ENCODE measurements around the gene UGT1A3. TPM values are rescaled to one million over a fixed set of nuclear protein-coding genes. Genes with fewer than 3 reads are reported as not detected.

The UGT1A3 gene
- total and polyA plus RNA-seq, 10 of the 15 experiments (the other 5 are each of a cell fraction or from before 2014, with no cell fraction given): not detected

DNA sequence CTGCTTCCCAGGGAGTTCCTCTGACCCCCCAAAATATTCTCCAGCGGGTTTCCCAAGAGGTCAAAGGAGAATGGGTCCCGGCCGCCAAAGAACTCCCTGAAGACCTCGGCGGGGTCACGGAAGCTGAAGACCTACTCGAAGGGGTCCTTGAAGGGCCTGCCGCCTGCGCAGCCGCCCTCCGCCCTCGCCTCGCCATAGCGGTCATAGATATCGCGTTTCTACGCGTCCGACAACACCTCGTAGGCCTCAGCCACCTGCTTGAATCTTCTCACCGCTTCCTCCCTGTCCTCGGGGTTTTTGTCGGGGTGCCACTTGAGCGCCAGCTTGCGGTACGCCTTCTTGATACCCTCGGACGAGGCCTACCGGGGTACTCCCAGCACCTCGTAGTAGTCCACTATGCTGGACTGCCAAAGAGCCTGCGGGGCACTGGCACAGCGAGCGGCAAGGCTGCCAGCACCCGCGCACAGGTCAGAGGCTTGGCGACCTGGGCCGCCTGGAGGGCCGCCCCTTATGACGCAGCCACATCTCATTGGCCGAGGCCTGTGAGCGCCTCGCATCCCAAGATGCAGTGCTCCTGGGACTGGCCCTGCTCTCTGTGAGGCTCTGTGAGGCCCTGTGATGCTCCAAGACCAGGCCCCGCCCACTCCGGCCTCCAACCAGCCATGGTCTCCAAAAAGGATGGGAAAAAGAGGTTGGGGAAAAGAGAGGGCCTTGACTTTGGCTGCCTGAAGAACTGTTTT is 26.2 kb downstream of the UGT1A3 start (continued):
- TF ChIP-seq TAF1 (IDR thresholded peaks at IDR 0.05; ENCODE audit: borderline replicate concordance, low read depth, low read length): no peak
- TF ChIP-seq, protein P1, sequence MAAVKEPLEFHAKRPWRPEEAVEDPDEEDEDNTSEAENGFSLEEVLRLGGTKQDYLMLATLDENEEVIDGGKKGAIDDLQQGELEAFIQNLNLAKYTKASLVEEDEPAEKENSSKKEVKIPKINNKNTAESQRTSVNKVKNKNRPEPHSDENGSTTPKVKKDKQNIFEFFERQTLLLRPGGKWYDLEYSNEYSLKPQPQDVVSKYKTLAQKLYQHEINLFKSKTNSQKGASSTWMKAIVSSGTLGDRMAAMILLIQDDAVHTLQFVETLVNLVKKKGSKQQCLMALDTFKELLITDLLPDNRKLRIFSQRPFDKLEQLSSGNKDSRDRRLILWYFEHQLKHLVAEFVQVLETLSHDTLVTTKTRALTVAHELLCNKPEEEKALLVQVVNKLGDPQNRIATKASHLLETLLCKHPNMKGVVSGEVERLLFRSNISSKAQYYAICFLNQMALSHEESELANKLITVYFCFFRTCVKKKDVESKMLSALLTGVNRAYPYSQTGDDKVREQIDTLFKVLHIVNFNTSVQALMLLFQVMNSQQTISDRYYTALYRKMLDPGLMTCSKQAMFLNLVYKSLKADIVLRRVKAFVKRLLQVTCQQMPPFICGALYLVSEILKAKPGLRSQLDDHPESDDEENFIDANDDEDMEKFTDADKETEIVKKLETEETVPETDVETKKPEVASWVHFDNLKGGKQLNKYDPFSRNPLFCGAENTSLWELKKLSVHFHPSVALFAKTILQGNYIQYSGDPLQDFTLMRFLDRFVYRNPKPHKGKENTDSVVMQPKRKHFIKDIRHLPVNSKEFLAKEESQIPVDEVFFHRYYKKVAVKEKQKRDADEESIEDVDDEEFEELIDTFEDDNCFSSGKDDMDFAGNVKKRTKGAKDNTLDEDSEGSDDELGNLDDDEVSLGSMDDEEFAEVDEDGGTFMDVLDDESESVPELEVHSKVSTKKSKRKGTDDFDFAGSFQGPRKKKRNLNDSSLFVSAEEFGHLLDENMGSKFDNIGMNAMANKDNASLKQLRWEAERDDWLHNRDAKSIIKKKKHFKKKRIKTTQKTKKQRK (IDR thresholded peaks at IDR 0.05; ENCODE audit: low read depth, low read length): no peak

DNA sequence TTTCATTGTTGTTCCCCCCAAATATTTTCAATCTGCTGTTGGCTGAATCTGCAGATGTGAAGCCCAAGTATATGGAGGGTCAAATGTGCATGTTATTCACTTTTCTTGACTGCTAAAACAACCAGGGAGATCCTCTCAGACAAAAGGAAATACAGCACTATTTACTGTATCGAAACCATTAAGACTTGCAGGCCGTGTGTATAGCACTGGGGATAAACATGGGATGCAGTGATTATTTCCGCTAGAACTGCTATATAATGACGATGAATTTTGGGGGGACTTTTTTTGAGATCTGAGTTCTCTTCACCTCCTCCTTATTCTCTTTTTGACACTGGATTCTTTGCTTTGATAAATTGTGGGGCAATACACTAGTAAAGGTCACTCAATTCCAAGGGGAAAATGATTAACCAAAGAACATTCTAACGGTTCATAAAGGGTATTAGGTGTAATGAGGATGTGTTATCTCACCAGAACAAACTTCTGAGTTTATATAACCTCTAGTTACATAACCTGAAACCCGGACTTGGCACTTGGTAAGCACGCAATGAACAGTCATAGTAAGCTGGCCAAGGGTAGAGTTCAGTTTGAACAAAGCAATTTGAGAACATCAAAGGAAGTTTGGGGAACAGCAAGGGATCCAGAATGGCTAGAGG is 27.7 kb downstream of the UGT1A3 start:
- Histone ChIP-seq H3K4me1 (ENCODE audit: control insufficient read depth, insufficient read depth, low read length) (no peaks in the 10 kb centered on the region), H3K9ac (ENCODE audit: control insufficient read depth, insufficient read depth, low read length) (no peak overlapping the region), H3K36me3 (ENCODE audit: control insufficient read depth in 2 of 2, insufficient read depth in 2 of 2, low read length in 1 of 2) (no peaks in the 10 kb centered on the region), H3K27me3 (replicated peaks in 1 of 2; ENCODE audit: control insufficient read depth in 2 of 2, insufficient read depth in 2 of 2, low read length in 1 of 2) (no peaks in the 10 kb centered on the region), H3K79me2 (ENCODE audit: control insufficient read depth, insufficient read depth, low read length) (no peaks in the 10 kb centered on the region), H4K20me1 (ENCODE audit: control insufficient read depth, insufficient read depth) (no peaks in the 10 kb centered on the region), H3K4me2 (ENCODE audit: control insufficient read depth, insufficient read depth) (no peak overlapping the region), H3K9me3 (replicated peaks; ENCODE audit: control insufficient read depth, insufficient read depth, low read length) (no peaks in the 10 kb centered on the region; the same call in 1 of the 3 replicates), H3K4me3 (no peak overlapping the region), H3K27ac (ENCODE audit: control insufficient read depth, insufficient read depth) (no peak overlapping the region), H2AFZ (ENCODE audit: control insufficient read depth, low read depth, low read length) (no peak overlapping the region)
- in situ Hi-C loops (cut with MboI) (no loop called here), intact Hi-C loops (cut with micrococcal nuclease; ENCODE audit: unreplicated experiment) (no loop called here)
- ChIA-PET RAD21 (ENCODE audit: unreplicated experiment) (no interaction called here), CTCF (no interaction called here), SMC1A (ENCODE audit: uncharacterized antibody, unreplicated experiment) (no interaction called here), POLR2A (no interaction called here)
- DNase-seq (ENCODE audit: low read depth, low spot score) (no peak), FAIRE-seq (no peak), ATAC-seq (no peak)
- BruUV-seq (replicated peaks): no TSS peak
- WGBS (ENCODE audit: insufficient coverage, insufficient replicate concordance, low lambda C conversion rate, missing lambda C conversion rate): 23% methylated on average over 7 of the region's 7 CpGs
- TF ChIP-seq, protein P2, sequence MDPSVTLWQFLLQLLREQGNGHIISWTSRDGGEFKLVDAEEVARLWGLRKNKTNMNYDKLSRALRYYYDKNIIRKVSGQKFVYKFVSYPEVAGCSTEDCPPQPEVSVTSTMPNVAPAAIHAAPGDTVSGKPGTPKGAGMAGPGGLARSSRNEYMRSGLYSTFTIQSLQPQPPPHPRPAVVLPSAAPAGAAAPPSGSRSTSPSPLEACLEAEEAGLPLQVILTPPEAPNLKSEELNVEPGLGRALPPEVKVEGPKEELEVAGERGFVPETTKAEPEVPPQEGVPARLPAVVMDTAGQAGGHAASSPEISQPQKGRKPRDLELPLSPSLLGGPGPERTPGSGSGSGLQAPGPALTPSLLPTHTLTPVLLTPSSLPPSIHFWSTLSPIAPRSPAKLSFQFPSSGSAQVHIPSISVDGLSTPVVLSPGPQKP (IDR thresholded peaks at IDR 0.05; ENCODE audit: low read depth, low read length): no peak
- TF ChIP-seq NFYB (IDR thresholded peaks at IDR 0.05; ENCODE audit: insufficient read depth, low read depth, low read length): no peak
- TF ChIP-seq, protein P3, sequence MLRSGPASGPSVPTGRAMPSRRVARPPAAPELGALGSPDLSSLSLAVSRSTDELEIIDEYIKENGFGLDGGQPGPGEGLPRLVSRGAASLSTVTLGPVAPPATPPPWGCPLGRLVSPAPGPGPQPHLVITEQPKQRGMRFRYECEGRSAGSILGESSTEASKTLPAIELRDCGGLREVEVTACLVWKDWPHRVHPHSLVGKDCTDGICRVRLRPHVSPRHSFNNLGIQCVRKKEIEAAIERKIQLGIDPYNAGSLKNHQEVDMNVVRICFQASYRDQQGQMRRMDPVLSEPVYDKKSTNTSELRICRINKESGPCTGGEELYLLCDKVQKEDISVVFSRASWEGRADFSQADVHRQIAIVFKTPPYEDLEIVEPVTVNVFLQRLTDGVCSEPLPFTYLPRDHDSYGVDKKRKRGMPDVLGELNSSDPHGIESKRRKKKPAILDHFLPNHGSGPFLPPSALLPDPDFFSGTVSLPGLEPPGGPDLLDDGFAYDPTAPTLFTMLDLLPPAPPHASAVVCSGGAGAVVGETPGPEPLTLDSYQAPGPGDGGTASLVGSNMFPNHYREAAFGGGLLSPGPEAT (IDR thresholded peaks at IDR 0.05; ENCODE audit: low read depth): no peak
- no peak for TF ChIP-seq SMC3 (IDR thresholded peaks at IDR 0.05; ENCODE audit: borderline replicate concordance, low read length)
- TF ChIP-seq, protein P4, sequence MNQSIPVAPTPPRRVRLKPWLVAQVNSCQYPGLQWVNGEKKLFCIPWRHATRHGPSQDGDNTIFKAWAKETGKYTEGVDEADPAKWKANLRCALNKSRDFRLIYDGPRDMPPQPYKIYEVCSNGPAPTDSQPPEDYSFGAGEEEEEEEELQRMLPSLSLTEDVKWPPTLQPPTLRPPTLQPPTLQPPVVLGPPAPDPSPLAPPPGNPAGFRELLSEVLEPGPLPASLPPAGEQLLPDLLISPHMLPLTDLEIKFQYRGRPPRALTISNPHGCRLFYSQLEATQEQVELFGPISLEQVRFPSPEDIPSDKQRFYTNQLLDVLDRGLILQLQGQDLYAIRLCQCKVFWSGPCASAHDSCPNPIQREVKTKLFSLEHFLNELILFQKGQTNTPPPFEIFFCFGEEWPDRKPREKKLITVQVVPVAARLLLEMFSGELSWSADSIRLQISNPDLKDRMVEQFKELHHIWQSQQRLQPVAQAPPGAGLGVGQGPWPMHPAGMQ (IDR thresholded peaks at IDR 0.05; ENCODE audit: borderline replicate concordance): no peak
- TF ChIP-seq, protein P1 (IDR thresholded peaks at IDR 0.05; ENCODE audit: low read depth, low read length): no peak
- TF ChIP-seq POU2F2 (IDR thresholded peaks at IDR 0.05; ENCODE audit: borderline replicate concordance, low read depth, low read length): no peak

Data from GM12878 (cell line).